ENCODE results near the gene CHD6.

Gene CHD6

GRCh38 chr20:41408986-41409385, 209.2 kb downstream of the CHD6 start:
- DNase-seq (ENCODE audit: low spot score): no peak
- no peak for TF ChIP-seq CTCF (IDR thresholded peaks at IDR 0.05; ENCODE audit: borderline replicate concordance, control extremely low read depth, extremely low read depth, insufficient read depth, missing control alignments)
- in situ Hi-C loops (cut with MboI; ENCODE audit: low sequenced_read_pairs, unreplicated experiment): no loop called here

- DNase-seq (ENCODE audit: low spot score): no peak
- no peak for TF ChIP-seq CTCF (IDR thresholded peaks at IDR 0.05; ENCODE audit: borderline replicate concordance, control extremely low read depth, extremely low read depth, insufficient read depth, missing control alignments)
- in situ Hi-C loops (cut with MboI; ENCODE audit: low sequenced_read_pairs, unreplicated experiment): no loop called here
Observed at GRCh38 chr20:41408156-41408794, 209.9 kb downstream of the CHD6 start.

DNA sequence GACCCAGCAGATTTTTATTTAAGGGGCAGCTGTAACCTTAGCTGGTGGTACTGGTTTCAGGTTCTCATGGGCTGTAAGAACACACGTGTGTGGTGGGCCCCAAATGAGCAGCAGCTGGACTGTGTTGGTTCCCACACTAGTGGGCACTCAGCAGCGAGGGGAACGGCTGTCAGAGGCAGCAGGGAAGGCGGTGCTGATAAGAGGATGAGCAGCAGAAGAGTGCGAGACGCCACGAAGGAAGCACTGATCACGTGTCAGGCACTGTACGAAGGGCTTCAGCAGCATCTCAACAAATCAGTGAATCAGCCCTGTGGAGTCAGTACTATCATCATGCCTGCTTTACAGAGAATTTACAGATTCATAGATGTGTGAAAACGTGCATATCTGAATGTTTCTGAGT, 210.6 kb downstream of the CHD6 start:
- no peak for TF ChIP-seq CTCF (IDR thresholded peaks at IDR 0.05; ENCODE audit: borderline replicate concordance, control extremely low read depth, extremely low read depth, insufficient read depth, missing control alignments)
- no peak for DNase-seq (ENCODE audit: low spot score)
- in situ Hi-C loops (cut with MboI; ENCODE audit: low sequenced_read_pairs, unreplicated experiment): no loop called here

DNA sequence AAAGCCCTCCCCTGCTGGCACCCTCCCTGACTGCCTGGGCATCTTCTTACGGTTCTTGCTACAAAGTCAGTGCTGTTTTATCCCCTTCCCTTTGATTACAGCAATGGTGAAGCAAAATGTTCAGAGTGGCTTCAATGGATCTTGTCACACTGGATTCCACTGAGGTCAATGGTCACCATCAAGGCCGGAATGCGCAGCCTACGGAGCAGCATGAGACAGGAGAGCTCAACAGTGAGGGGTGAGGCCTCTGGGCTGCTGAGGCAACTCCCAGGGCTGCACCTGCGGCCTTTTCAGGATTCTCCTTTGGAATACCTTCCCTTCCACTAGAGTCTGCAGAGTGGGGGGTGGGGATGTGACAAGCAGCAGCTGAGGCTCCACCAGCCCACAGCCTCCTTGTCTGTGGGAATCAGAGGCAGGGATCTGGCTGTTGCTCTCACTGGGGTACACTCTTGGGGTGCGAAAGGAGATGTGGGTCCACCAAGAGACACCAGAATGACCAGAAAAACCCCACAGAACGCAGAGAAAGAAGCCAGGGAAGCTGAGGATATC, 211.2 kb downstream of the CHD6 start:
- in situ Hi-C loops (cut with MboI; ENCODE audit: low sequenced_read_pairs, unreplicated experiment): no loop called here
- no peak for DNase-seq (ENCODE audit: low spot score)
- TF ChIP-seq CTCF (IDR thresholded peaks at IDR 0.05; ENCODE audit: borderline replicate concordance, control extremely low read depth, extremely low read depth, insufficient read depth, missing control alignments): no peak

- no peak for DNase-seq (ENCODE audit: low spot score)
- in situ Hi-C loops (cut with MboI; ENCODE audit: low sequenced_read_pairs, unreplicated experiment): no loop called here
Observed at GRCh38 chr20:41406353-41406752, 211.8 kb downstream of the CHD6 start.

GRCh38 chr20:41405436-41405835, 212.7 kb downstream of the CHD6 start:
- no peak for DNase-seq (ENCODE audit: low spot score)
- no peak for TF ChIP-seq CTCF (IDR thresholded peaks at IDR 0.05; ENCODE audit: borderline replicate concordance, control extremely low read depth, extremely low read depth, insufficient read depth, missing control alignments)
- in situ Hi-C loops (cut with MboI; ENCODE audit: low sequenced_read_pairs, unreplicated experiment): no loop called here

More at GRCh38 chr20:41406353-41406752, 211.8 kb downstream of the CHD6 start:
- no peak for TF ChIP-seq CTCF (IDR thresholded peaks at IDR 0.05; ENCODE audit: borderline replicate concordance, control extremely low read depth, extremely low read depth, insufficient read depth, missing control alignments)

Measured in GM13976 (cell line).